ENCODE measurements around the gene RCBTB1.

Gene RCBTB1

DNA sequence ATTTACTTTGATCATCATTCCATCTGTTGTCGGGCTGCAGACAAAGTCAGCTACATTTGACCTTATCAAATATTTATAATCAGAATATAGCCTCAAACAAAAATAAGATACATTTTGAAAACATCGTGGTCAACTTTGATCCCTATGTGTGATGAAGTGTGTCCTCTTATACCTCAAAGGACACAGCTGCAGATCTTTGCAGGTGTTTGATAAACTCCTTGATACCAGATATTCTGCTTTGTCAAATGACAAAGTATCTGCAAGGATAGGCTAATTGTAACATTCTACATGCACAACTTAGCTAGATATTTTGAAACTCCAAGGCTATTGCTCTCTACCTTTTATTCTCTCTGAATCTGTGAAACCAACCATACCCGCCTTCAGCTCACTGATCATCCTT is 45.6 kb downstream of the RCBTB1 start:
- DNase-seq (ENCODE audit: low spot score in 2 of 2) (no peak), ATAC-seq (replicated peaks; ENCODE audit: extremely low read depth, poor library complexity, severe bottlenecking) (no peak)
- H3K36me3 Mint-ChIP-seq (ENCODE audit: insufficient read depth): peaks cover 34% of the 10 kb centered on the region
- H3K4me1 Mint-ChIP-seq: no peaks in the 10 kb centered on the region
- H3K27ac Mint-ChIP-seq (ENCODE audit: low read depth): no peak overlapping the region
- no peaks in the 10 kb centered on the region for H3K9me3 Mint-ChIP-seq
- H3K27me3 Mint-ChIP-seq: no peaks in the 10 kb centered on the region
- H3K4me3 Mint-ChIP-seq: no peak overlapping the region

DNA sequence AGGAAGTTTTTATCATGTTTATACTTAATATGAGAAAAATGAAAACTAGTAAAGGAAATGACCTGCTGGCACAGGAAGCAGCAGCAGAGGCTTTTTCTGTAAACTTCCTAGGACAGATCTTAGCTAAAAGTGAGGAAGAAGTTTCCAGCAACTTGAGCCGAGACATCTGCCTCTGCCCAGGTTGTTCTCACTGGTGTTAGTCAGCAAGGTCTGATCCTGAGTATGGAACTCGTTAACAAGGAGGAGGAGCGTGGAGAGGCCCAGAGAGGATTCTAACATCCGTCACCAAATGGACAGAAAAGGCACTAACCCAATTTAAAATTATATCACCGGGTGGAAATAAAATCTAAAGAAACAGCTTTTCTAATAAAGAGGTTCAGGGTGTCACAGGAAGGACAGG is 46.0 kb downstream of the RCBTB1 start:
- Mint-ChIP-seq H3K4me1 (no peaks in the 10 kb centered on the region), H3K27me3 (no peaks in the 10 kb centered on the region), H3K4me3 (no peak overlapping the region), H3K36me3 (ENCODE audit: insufficient read depth) (peaks cover 32% of the 10 kb centered on the region), H3K27ac (ENCODE audit: low read depth) (no peak overlapping the region), H3K9me3 (no peaks in the 10 kb centered on the region)
- DNase-seq (ENCODE audit: low spot score in 2 of 2) (no peak), ATAC-seq (replicated peaks; ENCODE audit: extremely low read depth, poor library complexity, severe bottlenecking) (no peak)

DNA sequence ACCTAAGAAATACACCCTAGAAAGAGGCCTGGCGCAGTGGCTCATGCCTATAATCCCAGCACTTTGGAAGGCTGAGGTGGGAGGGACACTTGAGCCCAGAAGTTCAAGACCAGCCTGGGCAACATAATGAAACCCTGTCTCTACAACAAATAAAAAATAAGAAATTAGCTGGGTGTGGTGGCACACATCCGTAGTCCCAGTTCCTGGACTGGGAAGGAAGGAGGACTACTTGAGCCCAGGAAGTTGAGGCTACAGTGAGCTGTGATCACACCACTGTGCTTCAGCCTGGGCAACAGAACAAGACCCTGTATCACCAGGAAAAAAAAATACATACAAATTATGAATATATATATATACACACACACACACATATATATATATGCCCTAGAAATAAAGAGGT is 47.0 kb downstream of the RCBTB1 start:
- Mint-ChIP-seq H3K9me3 (no peaks in the 10 kb centered on the region), H3K27me3 (no peaks in the 10 kb centered on the region), H3K4me1 (no peaks in the 10 kb centered on the region), H3K4me3 (no peak overlapping the region), H3K27ac (ENCODE audit: low read depth) (no peak overlapping the region), H3K36me3 (ENCODE audit: insufficient read depth) (peaks cover 31% of the 10 kb centered on the region)
- ATAC-seq (replicated peaks; ENCODE audit: extremely low read depth, poor library complexity, severe bottlenecking): no peak
- no peak for DNase-seq (ENCODE audit: low spot score in 2 of 2)

DNA sequence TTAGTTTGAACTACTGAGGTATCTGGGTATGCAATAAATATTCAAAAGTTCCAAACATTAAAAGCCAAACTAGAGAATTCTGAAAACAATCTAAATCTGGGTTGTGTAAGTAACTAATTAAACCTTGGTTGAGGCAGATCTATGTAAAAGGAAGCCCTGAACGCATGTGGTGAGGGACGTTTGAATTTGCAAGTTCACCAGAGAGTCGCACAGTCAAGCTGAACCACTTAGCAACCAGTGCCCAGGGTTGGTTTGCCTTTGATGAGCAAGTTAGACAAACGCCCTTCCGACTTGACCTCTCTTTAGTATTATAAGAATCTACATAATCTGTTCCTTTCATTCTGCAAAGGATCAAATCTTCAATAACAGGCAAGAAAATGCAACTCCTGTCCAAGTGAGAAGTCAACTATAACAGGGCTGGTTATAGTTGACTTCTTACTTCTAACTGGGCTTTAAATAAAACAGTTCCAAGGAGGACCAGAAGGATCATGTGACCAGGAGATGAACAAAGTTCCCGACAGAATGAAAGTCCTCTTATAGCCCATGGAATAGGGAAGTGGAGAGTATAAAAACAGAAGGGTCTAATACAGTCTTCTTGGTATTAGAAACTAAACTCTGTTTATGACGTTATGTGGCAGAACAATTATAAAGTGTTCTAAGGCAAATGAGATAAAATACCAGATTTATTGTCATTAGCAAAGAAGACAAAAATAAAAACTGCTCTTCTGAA is 49.0 kb downstream of the RCBTB1 start:
- ATAC-seq (replicated peaks; ENCODE audit: extremely low read depth, poor library complexity, severe bottlenecking): no peak
- peaks cover 25% of the 10 kb centered on the region for H3K36me3 Mint-ChIP-seq (ENCODE audit: insufficient read depth)

DNA sequence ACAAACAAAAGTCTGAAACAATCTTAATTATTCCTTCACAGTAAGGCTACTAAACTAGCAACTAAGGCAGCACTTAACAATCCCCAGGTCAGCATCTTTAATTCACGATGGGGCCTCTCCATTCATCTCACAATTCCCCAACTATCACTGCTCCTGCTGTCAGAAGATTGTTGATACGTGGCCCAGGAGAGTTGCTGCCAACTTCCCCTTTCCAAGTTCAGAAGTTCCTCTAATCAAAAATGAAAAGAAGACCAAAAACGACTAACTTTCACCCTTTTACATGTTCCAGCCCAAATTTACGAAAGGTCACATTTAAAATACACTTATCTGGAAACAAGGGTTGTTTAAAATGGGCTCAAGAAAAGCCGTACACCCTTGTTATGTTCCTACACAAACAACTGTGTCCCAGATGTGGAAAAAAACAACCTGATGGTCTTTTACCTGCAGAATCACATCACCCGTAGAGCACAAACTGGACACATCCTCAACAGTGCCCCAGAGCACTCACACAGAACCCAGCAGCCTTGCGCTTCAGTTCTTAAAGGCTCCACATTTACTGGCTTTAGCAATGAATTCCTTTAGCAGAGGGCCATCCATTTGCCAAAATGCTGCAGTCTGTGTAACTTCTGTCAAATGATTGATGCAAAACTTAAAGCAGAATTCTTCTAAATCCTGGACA is 51.6 kb downstream of the RCBTB1 start:
- H3K36me3 Mint-ChIP-seq (ENCODE audit: insufficient read depth): peaks cover 24% of the 10 kb centered on the region
- no peak overlapping the region for H3K4me3 Mint-ChIP-seq
- H3K9me3 Mint-ChIP-seq: no peaks in the 10 kb centered on the region
- DNase-seq (ENCODE audit: low spot score in 2 of 2) (no peak), ATAC-seq (replicated peaks; ENCODE audit: extremely low read depth, poor library complexity, severe bottlenecking) (no peak)
- H3K4me1 Mint-ChIP-seq: peaks cover 5% of the 10 kb centered on the region
- H3K27me3 Mint-ChIP-seq: no peaks in the 10 kb centered on the region
- peak overlapping the region; percentile 74 for H3K27ac Mint-ChIP-seq (ENCODE audit: low read depth)

More for the DNA sequence above, 49.0 kb downstream of the RCBTB1 start:
- Mint-ChIP-seq H3K4me3 (no peak overlapping the region), H3K4me1 (no peaks in the 10 kb centered on the region), H3K9me3 (no peaks in the 10 kb centered on the region), H3K27me3 (no peaks in the 10 kb centered on the region), H3K27ac (ENCODE audit: low read depth) (no peak overlapping the region)
- DNase-seq (ENCODE audit: low spot score in 2 of 2): no peak

DNA sequence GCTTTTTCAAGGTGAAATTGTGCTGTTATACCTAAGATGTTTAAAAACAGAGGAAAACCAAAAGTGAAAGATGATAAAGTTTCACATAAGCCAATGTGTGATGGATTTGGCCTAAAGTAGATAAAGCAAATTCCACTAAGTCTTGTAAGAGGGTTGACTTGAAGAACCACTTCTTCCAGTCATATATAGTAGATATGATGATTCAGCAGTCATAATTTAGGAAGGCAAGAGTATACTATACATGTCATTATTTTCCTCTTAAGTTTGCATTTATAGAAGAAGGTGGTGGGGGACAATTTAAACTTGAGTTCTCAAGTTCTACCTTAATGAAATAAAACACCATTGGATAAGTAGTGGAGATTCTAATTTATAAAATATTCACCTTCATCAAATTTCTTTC is 52.3 kb downstream of the RCBTB1 start:
- Mint-ChIP-seq H3K27ac (ENCODE audit: low read depth) (no peak overlapping the region), H3K4me3 (no peak overlapping the region), H3K4me1 (peaks cover 5% of the 10 kb centered on the region), H3K27me3 (no peaks in the 10 kb centered on the region), H3K9me3 (no peaks in the 10 kb centered on the region), H3K36me3 (ENCODE audit: insufficient read depth) (peaks cover 25% of the 10 kb centered on the region)
- ATAC-seq (replicated peaks; ENCODE audit: extremely low read depth, poor library complexity, severe bottlenecking): no peak
- DNase-seq (ENCODE audit: low spot score in 2 of 2): no peak

DNA sequence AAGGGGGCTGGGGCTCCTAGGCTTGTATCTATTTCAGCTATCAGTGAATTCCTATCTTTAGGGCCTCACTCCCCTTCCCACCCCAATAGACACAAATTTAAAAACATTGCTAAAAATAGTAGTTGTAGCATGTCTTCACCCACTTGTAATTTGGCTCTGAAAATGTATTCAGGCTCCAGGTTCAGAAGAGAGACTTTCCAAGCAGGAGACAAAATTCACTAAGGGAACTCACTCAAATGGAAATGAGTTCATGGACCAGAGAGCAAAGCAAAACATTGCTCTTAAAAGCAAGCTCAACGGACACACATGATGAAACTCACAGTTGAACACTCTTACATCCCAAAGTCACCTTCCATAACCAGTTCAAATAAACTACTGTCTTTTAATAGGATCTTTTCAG is 52.8 kb downstream of the RCBTB1 start:
- ATAC-seq (replicated peaks; ENCODE audit: extremely low read depth, poor library complexity, severe bottlenecking): no peak
- Mint-ChIP-seq H3K27me3 (no peaks in the 10 kb centered on the region), H3K9me3 (no peaks in the 10 kb centered on the region), H3K36me3 (ENCODE audit: insufficient read depth) (peaks cover 26% of the 10 kb centered on the region), H3K4me1 (peaks cover 5% of the 10 kb centered on the region), H3K4me3 (no peak overlapping the region), H3K27ac (ENCODE audit: low read depth) (no peak overlapping the region)
- DNase-seq (ENCODE audit: low spot score in 2 of 2): no peak

DNA sequence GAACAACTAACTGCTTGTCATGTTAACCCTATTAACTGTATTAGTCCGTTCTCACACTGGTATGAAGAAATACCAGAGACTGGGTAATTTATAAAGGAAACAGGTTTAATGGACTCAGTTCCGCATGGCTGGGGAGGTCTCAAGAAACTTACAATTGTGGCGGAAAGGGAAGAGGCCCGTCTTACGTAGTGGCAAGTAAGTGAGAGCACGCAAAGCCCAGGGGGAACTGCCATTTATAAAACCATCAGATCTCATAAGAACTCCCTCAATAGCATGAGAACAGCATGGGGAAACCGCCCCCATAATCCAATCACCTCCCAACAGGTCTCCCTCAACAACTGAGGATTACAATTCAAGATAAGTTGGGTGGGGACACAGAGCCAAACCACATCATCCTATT is 54.9 kb downstream of the RCBTB1 start:
- Mint-ChIP-seq H3K27ac (ENCODE audit: low read depth) (peak overlapping the region; percentile 70), H3K9me3 (no peaks in the 10 kb centered on the region), H3K4me1 (peaks cover 5% of the 10 kb centered on the region), H3K27me3 (no peaks in the 10 kb centered on the region), H3K36me3 (ENCODE audit: insufficient read depth) (peaks cover 32% of the 10 kb centered on the region), H3K4me3 (no peak overlapping the region)
- ATAC-seq (replicated peaks; ENCODE audit: extremely low read depth, poor library complexity, severe bottlenecking) (no peak), DNase-seq (ENCODE audit: low spot score in 2 of 2) (no peak)

DNA sequence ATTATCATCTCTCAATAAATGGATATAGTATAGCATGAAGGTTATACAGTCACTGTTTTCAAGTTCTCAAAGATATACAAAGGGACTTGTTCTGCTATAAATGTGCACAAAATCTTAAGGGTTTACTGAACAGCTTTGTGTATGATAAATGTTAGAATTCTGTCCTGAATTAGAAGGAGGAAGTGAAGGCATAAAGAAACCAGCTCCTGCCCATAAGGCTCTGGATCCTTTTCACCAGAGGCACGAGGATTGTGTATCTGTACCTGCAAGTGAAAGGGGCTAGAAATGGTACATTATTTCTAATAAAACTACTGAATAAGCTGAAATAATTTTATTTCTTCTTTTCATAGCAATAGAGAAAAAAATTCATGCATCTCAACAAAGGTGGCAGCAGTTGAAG is 57.2 kb downstream of the RCBTB1 start:
- Mint-ChIP-seq H3K36me3 (ENCODE audit: insufficient read depth) (peaks cover 34% of the 10 kb centered on the region), H3K4me3 (no peak overlapping the region), H3K4me1 (peaks cover 5% of the 10 kb centered on the region), H3K27me3 (no peaks in the 10 kb centered on the region), H3K9me3 (no peaks in the 10 kb centered on the region), H3K27ac (ENCODE audit: low read depth) (no peak overlapping the region)
- ATAC-seq (replicated peaks; ENCODE audit: extremely low read depth, poor library complexity, severe bottlenecking) (no peak), DNase-seq (ENCODE audit: low spot score in 2 of 2) (no peak)

DNA sequence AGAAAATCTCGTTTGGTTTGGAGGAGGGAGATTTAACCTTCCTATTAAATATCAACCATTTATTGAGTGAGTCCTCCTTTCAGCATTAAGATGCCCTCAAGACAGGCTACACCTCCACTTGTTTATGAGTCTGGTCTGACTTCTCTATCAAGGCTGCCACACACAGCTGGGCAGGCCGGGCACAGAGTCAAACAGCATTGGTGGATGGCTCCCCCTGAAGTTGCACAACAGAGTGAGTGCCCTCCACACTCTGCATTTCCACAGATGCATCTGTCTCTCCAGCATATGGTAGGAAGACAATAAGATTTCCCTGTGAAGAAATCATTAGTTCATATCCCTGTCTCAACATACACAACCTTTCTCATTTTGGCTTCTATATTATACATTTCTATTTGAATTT is 58.2 kb downstream of the RCBTB1 start:
- H3K4me3 Mint-ChIP-seq: no peak overlapping the region
- H3K4me1 Mint-ChIP-seq: peaks cover 5% of the 10 kb centered on the region
- no peaks in the 10 kb centered on the region for H3K9me3 Mint-ChIP-seq
- H3K27ac Mint-ChIP-seq (ENCODE audit: low read depth): no peak overlapping the region
- peaks cover 35% of the 10 kb centered on the region for H3K36me3 Mint-ChIP-seq (ENCODE audit: insufficient read depth)
- no peaks in the 10 kb centered on the region for H3K27me3 Mint-ChIP-seq
- ATAC-seq (replicated peaks; ENCODE audit: extremely low read depth, poor library complexity, severe bottlenecking) (no peak), DNase-seq (ENCODE audit: low spot score in 2 of 2) (no peak)

DNA sequence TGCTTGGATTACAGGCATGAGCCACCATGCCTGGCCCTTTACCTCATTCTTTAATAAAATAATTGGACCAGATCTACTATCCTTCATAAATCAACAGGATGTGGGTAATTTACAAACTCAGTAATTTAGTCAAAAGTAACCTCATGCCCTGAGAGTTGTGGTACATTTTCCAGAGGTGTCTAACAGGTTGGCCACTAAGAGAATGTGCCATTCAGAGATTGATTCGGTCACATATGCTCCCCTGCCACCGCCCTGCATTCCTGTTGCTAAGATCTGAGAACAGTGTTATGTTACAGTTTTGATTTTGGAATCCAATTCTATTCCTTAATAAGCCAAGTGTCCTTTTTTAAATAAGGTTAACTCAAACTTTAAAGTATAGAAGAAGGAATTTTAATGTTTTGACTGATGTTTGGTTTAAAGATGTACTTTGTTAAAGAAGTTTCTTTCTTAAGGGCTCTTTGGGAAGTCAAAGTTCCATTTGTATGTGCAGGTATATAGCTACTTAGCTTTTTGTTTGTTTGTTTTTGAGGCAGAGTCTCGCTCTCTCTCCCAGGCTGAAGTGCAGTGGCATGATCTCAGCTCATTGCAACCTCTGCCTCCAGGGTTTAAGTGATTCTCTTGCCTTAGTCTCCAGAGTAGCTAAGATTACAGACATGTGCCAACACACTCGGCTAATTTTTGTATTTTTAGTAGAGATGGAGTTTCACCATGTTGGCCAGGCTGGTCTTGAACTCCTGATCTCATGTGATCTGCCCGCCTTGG is 60.4 kb downstream of the RCBTB1 start:
- ATAC-seq (replicated peaks; ENCODE audit: extremely low read depth, poor library complexity, severe bottlenecking) (peak; percentile 36), DNase-seq (ENCODE audit: low spot score in 2 of 2) (no peak)
- no peaks in the 10 kb centered on the region for H3K4me1 Mint-ChIP-seq
- no peaks in the 10 kb centered on the region for H3K9me3 Mint-ChIP-seq
- H3K36me3 Mint-ChIP-seq (ENCODE audit: insufficient read depth): peaks cover 51% of the 10 kb centered on the region
- no peaks in the 10 kb centered on the region for H3K27me3 Mint-ChIP-seq
- H3K4me3 Mint-ChIP-seq: no peak overlapping the region
- H3K27ac Mint-ChIP-seq (ENCODE audit: low read depth): no peak overlapping the region

DNA sequence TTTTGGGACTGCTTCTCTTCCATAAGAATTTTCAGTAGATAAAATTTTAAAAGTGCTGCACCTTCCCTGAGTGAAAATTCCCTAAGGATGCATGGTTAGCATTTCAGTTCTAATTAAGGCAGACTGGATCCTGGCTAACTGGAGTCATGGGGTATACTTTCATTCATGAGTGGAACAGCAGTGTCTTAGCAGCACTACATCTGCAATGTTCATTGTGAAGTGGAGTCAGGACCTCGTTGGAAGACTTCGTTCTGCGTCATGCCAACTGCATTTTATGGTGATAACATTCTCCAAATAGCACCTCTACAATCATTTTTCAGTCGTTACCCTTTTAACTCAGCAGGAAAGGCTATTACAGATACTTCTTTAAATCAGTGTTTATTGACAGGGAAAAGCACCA is 64.1 kb downstream of the RCBTB1 start:
- Mint-ChIP-seq H3K27ac (ENCODE audit: low read depth) (no peak overlapping the region), H3K4me1 (peaks cover 10% of the 10 kb centered on the region), H3K36me3 (ENCODE audit: insufficient read depth) (peaks cover 51% of the 10 kb centered on the region), H3K9me3 (no peaks in the 10 kb centered on the region), H3K4me3 (no peak overlapping the region), H3K27me3 (no peaks in the 10 kb centered on the region)
- ATAC-seq (replicated peaks; ENCODE audit: extremely low read depth, poor library complexity, severe bottlenecking): no peak
- DNase-seq (ENCODE audit: low spot score in 2 of 2): no peak

DNA sequence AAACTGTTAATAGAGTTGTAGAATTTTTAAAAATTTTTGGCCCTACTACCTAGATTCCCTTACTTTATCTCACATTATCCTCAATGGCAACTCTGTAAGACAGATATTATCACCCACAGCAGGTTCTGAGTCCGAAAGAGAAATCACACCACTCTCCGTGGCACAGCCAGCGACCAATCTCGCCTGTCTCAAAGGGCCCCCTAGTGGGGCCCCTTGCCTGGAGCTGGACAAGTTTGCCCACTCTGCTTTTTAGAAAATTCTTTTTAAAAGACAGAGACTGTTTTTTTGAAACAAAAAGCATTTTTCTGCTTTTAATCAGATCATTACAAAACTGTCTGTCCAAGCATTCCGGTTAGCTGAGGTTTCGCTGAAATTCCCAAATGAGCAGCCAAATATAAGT is 67.9 kb downstream of the RCBTB1 start:
- Mint-ChIP-seq H3K27me3 (no peaks in the 10 kb centered on the region), H3K36me3 (ENCODE audit: insufficient read depth) (peaks cover 59% of the 10 kb centered on the region), H3K9me3 (no peaks in the 10 kb centered on the region), H3K4me3 (no peak overlapping the region), H3K4me1 (peaks cover 20% of the 10 kb centered on the region), H3K27ac (ENCODE audit: low read depth) (peak overlapping the region; percentile 52)
- no peak for ATAC-seq (replicated peaks; ENCODE audit: extremely low read depth, poor library complexity, severe bottlenecking)
- DNase-seq (ENCODE audit: low spot score in 2 of 2): no peak
